Muscle of back (tissue), 11 donors: ENCODE results near the gene PEX26. TPM values are rescaled to one million over a fixed set of nuclear protein-coding genes. Genes with fewer than 3 reads are reported as not detected.
A peak's percentile ranks its signal among the peaks of the same experiment; 100 is the strongest.
"Not testable (repeated sequence)": the region's sequence is repeated elsewhere in the genome, so short reads cannot be mapped to it uniquely, and the experiment has no call there.

Source experiments
- DNase-seq, 3 donors: peaks; one replicate each; pipeline versions ENCODE4 v3.0.0 to v3.0.0-alpha.2; 2013
- polyA plus RNA-seq, 10 donors: library from polyadenylated mRNA; unstranded; fragments of 120-200 nt; gene quantifications; one replicate each; pipeline ENCODE4 v1.2.1, GENCODE V29; 2013; ENCODE audit not compliant: insufficient read length in 10 of 10

The PEX26 gene
- polyA plus RNA-seq, 10 donors, result 14.4 to 18.3 (median 16.5) TPM

DNA sequence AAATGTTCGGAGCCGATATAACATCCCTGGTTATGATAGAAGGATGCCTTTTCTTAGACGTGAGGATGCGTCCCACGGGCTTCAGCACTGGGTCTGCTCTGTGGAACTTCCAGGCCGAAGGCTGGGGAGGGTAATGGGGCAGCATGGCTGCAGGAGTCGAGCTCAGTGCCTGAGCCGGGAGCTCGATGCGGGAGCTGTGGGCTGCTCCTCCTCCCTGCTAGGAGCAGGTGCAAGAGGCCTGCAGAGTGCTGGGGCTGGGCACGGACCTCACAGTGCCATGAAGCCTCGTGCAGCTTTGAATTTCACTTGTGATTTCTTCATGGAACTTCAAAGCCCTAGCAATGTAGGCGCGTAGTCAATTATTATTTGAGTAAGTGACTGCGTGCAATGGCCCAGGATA is 38.8 kb downstream of the PEX26 start:
- peak in 1 of 3 donors; percentile 23 for DNase-seq

- no peak for DNase-seq
Observed at GRCh38 chr22:18118345-18118915, 40.6 kb downstream of the PEX26 start.

DNA sequence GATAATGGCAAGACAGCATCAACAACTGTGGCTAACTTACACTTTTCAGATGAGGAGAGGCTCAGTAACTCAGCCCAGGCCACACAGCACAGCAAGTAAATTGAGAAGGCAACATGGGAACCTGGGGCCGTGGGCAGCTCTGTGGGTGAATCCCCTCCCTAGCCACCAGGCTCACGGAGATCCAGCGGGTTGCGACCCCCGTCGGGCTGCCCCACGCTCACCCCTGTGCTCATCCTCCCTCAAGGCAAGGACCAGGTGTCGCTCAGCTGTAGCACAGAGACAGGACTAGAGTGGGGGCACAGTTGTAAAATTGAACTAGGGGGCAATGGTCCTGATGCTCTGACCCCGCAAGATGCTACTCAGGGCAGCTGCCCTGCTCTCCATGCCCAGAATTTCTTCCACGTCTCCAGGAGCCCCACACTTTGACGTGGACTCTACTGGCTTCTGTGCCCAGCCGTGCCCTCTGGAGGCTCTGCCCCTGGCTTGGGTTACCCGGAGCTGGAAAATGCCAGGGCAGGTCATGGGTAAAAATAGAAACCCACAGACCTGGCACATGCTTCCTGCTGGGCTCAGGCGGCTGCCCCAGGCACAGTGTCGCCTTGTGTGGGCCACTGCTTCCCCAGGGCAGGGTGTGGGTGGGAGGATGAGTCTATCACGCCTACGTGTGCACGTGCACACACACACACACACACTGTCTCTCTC is 41.8 kb downstream of the PEX26 start:
- peak in 1 of 3 donors; percentile 42 for DNase-seq

DNA sequence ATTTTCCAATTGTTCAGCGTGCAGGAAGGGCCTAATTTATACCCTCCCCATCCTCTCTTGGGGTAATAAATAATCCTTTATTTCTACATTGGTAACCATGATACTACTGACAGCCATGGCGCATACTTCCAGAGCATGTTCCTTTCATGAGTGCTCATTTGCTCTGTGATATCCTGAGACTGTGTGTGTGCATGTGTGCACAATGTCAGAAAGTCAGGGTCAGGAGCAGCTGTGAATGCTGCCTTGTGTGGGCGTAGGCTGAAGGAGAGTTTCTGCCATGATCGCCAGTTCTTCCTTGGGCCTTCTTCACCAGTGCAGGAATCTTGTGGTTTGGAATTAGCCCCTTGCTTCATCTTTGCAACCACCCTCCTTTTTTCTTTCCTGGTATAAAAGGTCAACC is 43.1 kb downstream of the PEX26 start:
- no peak for DNase-seq

- DNase-seq, result no peak
Observed at GRCh38 chr22:18121506-18121905, 43.7 kb downstream of the PEX26 start.

GRCh38 chr22:18121954-18122554 is 44.3 kb downstream of the PEX26 start:
- no peak for DNase-seq

DNA sequence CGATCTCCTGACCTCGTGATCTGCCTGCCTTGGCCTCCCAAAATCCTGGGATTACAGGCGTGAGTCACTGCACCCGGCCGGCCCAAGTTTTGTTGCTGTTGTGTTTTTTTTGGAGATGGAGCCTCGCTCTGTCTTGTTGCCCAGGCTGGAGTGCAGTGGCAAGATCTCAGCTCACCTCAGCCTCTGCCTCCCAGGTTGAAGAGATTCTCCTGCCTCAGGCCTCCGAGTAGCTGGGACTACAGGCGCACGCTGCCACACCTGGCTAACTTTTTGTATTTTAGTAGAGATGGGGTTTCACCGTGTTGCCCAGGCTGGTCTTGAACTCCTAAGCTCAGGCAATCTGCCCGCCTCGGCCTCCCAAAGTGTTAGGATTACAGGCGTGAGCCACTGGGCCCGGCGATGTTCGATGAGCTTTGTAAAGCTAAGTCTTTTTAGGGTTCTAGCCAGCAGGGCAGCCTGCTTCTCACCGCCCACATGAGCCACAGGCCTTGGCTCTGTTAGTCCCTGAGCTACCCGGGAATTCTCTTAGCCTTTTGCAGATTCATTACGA is 45.8 kb downstream of the PEX26 start:
- not testable (repeated sequence) for DNase-seq

DNA sequence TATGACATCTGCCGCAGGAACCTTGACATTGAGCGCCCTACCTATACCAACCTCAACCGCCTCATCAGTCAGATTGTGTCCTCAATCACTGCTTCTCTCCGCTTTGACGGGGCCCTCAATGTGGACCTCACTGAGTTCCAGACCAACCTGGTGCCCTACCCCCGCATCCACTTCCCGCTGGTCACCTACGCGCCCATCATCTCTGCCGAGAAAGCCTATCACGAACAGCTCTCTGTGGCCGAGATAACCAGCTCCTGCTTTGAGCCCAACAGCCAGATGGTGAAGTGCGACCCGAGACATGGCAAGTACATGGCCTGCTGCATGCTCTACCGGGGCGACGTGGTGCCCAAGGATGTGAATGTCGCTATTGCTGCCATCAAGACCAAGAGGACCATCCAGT is 48.8 kb downstream of the PEX26 start:
- no peak for DNase-seq

DNA sequence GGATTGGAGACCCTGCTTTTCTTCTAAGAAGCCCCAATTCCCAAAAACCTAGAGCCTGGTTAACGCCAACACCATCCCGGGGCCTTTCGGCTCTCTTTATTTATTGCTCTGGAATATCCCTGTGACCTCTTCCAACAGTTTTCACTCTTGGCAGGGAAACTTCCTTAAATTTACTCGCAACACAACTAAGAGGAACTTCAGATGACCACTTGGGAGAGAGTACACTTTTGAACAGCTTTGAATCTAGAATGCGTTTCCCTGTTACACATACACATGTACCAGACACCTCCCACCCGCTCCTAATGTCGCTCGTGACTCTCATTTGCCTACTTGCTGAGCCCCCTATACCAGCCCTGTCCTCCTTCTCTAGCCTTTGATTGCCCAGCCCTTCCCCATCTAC is 52.2 kb downstream of the PEX26 start:
- DNase-seq, result peak in 1 of 3 donors; percentile 47

DNA sequence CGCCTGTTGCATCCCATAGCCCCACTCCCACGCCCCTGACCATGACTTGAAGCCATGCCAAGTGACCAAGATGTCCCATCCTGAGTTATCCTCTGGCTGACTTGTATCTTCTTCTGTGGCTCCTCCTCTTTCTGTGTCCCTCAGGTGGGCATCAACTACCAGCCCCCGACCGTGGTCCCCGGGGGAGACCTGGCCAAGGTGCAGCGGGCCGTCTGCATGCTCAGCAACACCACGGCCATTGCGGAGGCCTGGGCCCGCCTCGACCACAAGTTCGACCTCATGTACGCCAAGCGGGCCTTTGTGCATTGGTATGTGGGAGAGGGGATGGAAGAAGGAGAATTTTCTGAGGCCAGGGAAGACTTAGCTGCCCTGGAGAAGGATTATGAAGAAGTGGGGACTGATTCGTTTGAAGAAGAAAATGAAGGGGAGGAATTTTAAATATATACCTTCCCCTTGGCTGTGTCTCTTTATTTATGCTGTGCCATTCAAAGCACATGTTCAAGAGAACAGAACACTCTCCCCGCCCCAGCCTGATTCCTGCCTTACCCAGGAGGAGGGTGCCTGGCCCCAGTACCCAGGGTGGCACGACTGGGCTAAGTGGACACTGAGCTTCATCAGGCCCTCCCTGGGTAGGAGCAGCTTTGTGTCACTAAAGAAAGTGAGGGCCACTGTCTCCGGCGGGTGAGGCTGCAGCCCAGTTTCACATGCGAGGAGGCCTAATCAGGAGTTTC is 53.1 kb downstream of the PEX26 start:
- DNase-seq, result no peak

- no peak for DNase-seq
Observed at GRCh38 chr22:18133452-18133851, 55.7 kb downstream of the PEX26 start.

DNA sequence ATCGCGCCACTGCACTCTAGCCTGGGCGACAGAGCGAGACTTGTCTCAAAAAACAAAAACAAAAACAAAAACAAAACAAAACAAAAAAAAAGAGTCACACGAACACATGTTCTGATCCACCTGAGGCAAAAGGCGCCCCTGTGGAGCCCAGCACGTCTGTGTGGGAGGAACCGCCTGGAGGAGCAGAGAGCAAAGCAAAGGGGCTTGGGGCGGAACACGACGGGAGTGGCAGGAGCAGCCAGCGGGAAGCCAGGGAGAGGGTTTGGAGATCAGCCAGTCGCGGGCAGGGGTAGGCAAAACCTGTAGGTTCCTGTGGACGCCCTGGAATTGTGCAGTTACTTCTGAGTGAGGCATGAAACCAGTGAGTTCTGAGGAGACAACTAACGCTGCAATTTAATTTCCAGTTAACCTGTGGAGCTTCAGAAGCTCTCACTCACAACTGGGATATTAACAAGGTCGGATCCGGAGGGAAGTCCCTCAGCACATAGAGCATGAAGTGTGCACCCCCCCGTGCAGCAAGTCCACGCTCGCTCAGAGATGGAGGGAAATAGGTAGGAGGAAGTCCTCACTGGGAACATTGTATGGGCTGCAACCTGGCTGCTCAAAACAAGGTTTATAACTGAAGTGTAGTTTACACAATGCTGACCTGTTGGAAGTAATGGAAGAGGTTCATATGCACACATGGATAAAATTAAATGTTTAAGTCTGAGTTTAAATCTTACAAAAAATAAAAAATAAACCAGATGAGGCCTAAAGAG is 59.0 kb downstream of the PEX26 start:
- DNase-seq, result no peak

DNA sequence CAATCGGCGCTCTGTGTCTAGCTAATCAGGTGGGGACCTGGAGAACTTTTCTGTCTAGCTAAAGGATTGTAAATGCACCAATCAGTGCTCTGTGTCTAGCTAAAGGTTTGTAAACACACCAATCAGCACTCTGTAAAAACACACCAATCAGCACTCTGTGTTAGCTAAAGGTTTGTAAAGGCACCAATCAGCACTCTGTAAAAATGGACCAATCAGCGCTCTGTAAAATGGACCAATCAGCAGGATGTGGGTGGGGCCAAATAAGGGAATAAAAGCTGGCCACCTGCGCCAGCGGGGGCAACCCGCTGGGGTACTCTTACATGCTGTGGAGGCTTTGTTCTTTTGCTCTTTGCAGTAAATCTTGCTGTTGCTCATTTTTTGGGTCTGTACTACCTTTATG is 63.2 kb downstream of the PEX26 start:
- not testable (repeated sequence) for DNase-seq

GRCh38 chr22:18144105-18144504 is 66.3 kb downstream of the PEX26 start:
- no peak for DNase-seq

DNA sequence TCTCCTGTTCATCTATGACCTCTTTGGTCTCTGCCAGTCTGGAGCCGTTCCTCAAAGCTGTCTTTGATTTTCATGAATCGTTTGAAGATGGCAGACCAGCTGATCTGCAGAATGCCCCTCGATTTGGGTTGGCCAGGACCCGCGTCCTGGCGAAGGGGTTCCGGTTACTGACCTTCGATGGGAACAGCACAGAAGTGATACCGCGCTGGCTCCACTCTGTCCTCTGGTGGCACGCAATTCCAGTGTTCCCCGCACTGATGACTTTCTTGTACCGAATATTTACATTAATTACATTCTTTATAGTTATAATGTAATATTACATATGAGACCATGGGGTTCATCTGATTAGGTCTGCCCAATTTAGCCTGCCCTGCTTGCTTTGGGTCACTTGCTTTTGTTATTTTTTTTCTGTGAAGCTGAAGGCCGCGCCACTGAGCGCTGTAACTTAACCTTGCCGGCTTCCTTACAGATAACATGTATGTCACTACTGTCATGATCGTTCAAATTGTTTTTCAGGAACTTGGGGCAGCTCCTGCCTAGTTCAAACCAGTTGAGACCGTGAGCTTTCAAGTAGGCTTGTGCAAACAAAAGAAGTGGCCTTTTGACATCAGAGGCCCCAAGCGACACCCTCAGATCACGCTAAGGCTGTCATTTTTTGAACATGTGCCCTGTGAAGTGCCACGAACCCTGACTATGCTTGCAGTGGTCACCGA is 68.0 kb downstream of the PEX26 start:
- DNase-seq, result no peak

GRCh38 chr22:18146389-18146753 is 68.6 kb downstream of the PEX26 start:
- DNase-seq, result no peak

DNA sequence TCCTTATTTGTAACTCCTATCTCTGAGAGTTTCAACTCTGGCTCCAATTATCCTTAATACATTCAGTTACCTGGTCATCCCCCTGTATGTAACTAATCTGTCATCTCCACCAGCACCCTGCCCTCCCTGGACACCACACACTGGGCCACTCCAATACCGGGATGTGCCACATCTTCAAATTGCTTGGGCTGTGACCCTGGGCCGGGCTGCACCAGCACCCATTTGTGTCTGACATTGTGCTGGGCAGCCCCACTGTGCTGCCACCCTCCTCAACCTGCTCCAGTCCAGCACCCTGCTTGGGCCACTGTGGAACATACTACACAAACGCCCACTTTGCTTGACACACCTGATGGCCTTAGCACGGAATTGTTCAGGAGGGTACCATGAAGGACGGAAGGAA is 70.0 kb downstream of the PEX26 start:
- no peak for DNase-seq

DNA sequence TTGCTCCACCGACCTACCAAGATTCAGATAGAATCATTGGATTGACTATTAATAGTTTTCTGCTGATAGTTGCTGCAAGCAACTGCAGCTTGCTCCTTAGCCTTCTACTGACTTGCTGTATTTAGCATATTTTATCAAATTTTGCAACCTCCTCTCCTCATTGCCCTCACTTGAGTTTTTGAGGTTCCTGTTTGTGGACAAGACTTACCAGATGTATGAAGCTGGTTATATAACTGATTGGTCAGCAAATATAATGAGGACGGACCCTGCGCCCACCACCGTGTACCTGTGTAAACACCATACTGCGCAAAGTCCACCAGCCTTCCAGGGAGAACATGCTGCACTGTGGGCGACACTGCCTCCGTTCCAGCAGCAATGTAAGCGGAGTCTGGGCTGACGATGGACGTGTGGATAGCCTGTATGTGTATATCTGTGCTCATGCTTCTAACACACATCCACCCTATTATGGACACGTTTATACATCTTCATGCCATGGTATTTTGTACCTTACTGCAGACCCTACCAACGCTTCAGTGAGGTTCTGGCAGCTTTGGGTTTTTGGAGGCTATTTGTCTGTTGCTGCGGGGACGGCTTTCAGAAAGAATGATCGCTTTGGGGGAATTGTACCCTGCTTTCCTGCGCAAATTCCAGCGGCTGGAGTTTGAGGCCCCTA is 70.6 kb downstream of the PEX26 start:
- no peak for DNase-seq

- peak in 1 of 3 donors; percentile 8 for DNase-seq
Observed at GRCh38 chr22:18152519-18152918, 74.7 kb downstream of the PEX26 start.

GRCh38 chr22:18154821-18155390 is 77.1 kb downstream of the PEX26 start:
- no peak for DNase-seq
